Stimulated activated CD8-positive, alpha-beta memory T cell treated with anti-CD3 and anti-CD28 coated beads, Interleukin-2, amount 100 ng/mL, for 48 hours (primary cell): ENCODE measurements around the gene IGIP.

Experiments used
- DNase-seq, 2 donors: peaks; one replicate each; pipeline ENCODE4 v3.0.0-alpha.2; 2020; ENCODE audit warnings: low read depth in 2 of 2

Gene IGIP

GRCh38 chr5:140125637-140126036 lies at the start of gene IGIP:
Gene IGIP, plus strand, starts transcription at chr5:140125937. Its CDS starts 2,540 bp downstream, at chr5:140128477.
- no peak for DNase-seq

- no peak for DNase-seq
These were observed 49.6 kb upstream of the IGIP start for GRCh38 chr5:140076142-140076541.

GRCh38 chr5:140076788-140077187 lies 48.9 kb upstream of the IGIP start:
- DNase-seq = no peak

GRCh38 chr5:140083120-140083519 lies 42.6 kb upstream of the IGIP start:
- DNase-seq = no peak

- DNase-seq = no peak
These were observed 42.1 kb upstream of the IGIP start for GRCh38 chr5:140083650-140084049.

GRCh38 chr5:140084541-140084940 lies 41.2 kb upstream of the IGIP start:
- no peak for DNase-seq

- DNase-seq = no peak
These were observed 35.5 kb upstream of the IGIP start for GRCh38 chr5:140090251-140090650.

- DNase-seq = no peak
These were observed 32.6 kb upstream of the IGIP start for GRCh38 chr5:140093179-140093578.

GRCh38 chr5:140093866-140094265 lies 31.9 kb upstream of the IGIP start:
- no peak for DNase-seq

GRCh38 chr5:140094889-140095288 lies 30.8 kb upstream of the IGIP start:
- no peak for DNase-seq

GRCh38 chr5:140101179-140101578 lies 24.6 kb upstream of the IGIP start:
- no peak for DNase-seq

GRCh38 chr5:140103154-140103553 lies 22.6 kb upstream of the IGIP start:
- DNase-seq = no peak

GRCh38 chr5:140104100-140104499 lies 21.6 kb upstream of the IGIP start:
- no peak for DNase-seq

GRCh38 chr5:140106101-140106500 lies 19.6 kb upstream of the IGIP start:
- no peak for DNase-seq

- DNase-seq = no peak
These were observed 18.9 kb upstream of the IGIP start for GRCh38 chr5:140106805-140107311.

GRCh38 chr5:140107312-140108092 lies 18.2 kb upstream of the IGIP start:
- DNase-seq = peak; percentile 78 to 92

- peak in 1 of 2 donors; percentile 28 for DNase-seq
These were observed 17.4 kb upstream of the IGIP start for GRCh38 chr5:140108093-140109017.

GRCh38 chr5:140109018-140109758 lies 16.5 kb upstream of the IGIP start:
- DNase-seq = no peak

GRCh38 chr5:140109759-140110645 lies 15.7 kb upstream of the IGIP start:
- no peak for DNase-seq

GRCh38 chr5:140110646-140110957 lies 15.1 kb upstream of the IGIP start:
- DNase-seq = no peak
